Heart left ventricle (tissue), 16 donors: Measurements from ENCODE around the gene ASCC3. TPM values are rescaled to one million over a fixed set of nuclear protein-coding genes. Genes with fewer than 3 reads are reported as not detected.

Experiments used
- ATAC-seq, 4 donors: fragments of 200-7000 bp; cut with Tn5 transposase; one replicate each; pipeline ENCODE4 v1.9.1; 2020 to 2022; ENCODE audit warnings: moderate library complexity in 4 of 4, mild to moderate bottlenecking in 3 of 4, moderate number of reproducible peaks in 1 of 4
- DNase-seq, 5 donors: peaks; one replicate each; pipeline ENCODE4 v3.0.0-alpha.2; 2020
- H3K27ac ChIP-seq, 12 donors: fragments of 200-600 bp; sonication (generic) in 4 of 12; one replicate each; pipeline versions ENCODE4 v1.5.0 to v1.8.0; 2016 to 2022; ENCODE audit warnings: mild to moderate bottlenecking in 2 of 12
- H3K27me3 ChIP-seq, 9 donors: fragments of 200-600 bp; sonication (generic) in 2 of 9; one replicate each; pipeline versions ENCODE4 v1.5.1 to v1.8.0; 2016 to 2022; ENCODE audit warnings: mild to moderate bottlenecking in 3 of 9
- H3K36me3 ChIP-seq, 9 donors: fragments of 200-600 bp; sonication (generic) in 2 of 9; one replicate each; pipeline versions ENCODE4 v1.5.0 to v1.8.0; 2018 to 2022; ENCODE audit warnings: mild to moderate bottlenecking in 2 of 9
- H3K4me1 ChIP-seq, 12 donors: fragments of 200-600 bp; sonication (generic) in 4 of 12; one replicate each; pipeline versions ENCODE4 v1.5.0 to v1.8.0; 2016 to 2022; ENCODE audit warnings: mild to moderate bottlenecking in 3 of 12
- H3K4me3 ChIP-seq, 12 donors: fragments of 200-600 bp; sonication (generic) in 4 of 12; one replicate each; pipeline versions ENCODE4 v1.5.0 to v1.8.0; 2017 to 2022; ENCODE audit warnings: mild to moderate bottlenecking in 9 of 12, moderate library complexity in 4 of 12
- H3K9me3 ChIP-seq, 12 donors: fragments of 200-600 bp; sonication (generic) in 4 of 12; one replicate each; pipeline versions ENCODE4 v1.5.0 to v1.8.0; 2016 to 2022; ENCODE audit warnings: mild to moderate bottlenecking in 1 of 12
- CTCF ChIP-seq, 12 donors: fragments of 200-600 bp; sonication (generic) in 4 of 12; IDR thresholded peaks; one replicate each; pipeline versions ENCODE4 v1.5.0 to v1.8.0; 2018 to 2022; ENCODE audit warnings: antibody characterized with exemption in 12 of 12, mild to moderate bottlenecking in 5 of 12
- POLR2A ChIP-seq, 2 donors: fragments of 450-650 bp; IDR thresholded peaks; one replicate each; pipeline ENCODE4 v1.6.1; 2017; ENCODE audit warnings: antibody characterized with exemption in 2 of 2, mild to moderate bottlenecking in 2 of 2, moderate library complexity in 2 of 2
- WGBS, 4 donors: extraction: QIAGEN DNeasy Blood & Tissue Kit in 2 of 4; methylation state at CpG; one replicate each; pipeline versions ENCODE4 v1.1.5 to v1.1.7; 2013 to 2018; 5-methylcytosine and 5-hydroxymethylcytosine counted together
- intact Hi-C, 10 donors: fragments of 100-400 bp; cut with DNase I; formaldehyde crosslinking; loops; one replicate each; pipeline versions ENCODE4 v1.11.1 to v1.14.2; 2022
- polyA plus RNA-seq, 2 donors: library from polyadenylated mRNA; stranded (reverse); fragments of 200-250 nt; gene quantifications; one replicate each; pipeline ENCODE4 v1.2.3, GENCODE V29; 2013
- total RNA-seq, 9 donors: library from RNA; depleted of rRNA in 2 of 9; stranded (reverse); fragments of >200 nt in 2 of 9; fragmentation: NEBNext Ultra II Directional in 3 of 9; extraction: Animal tissue kit (Norgen Biotek cat#: 25700) in 3 of 9; gene quantifications; one replicate each; pipeline versions ENCODE4 v1.1.0 to v1.2.4, GENCODE V29; 2016 to 2023
- donor health status: ischemic (EF 13 %, LVEDD 7.1; RV severe dilation, severe dysfunction).
- donor health status: healthy with polysubstance abuse.
- donor health status: DM: no; HTN: yes; CAD: no.
- donor health status: DM: no; HTN: no; CAD: no.
- donor health status: ischemic (EF 25% LVEDD 6.9; RV normal size, moderate dysfunction).
- donor health status: ischemic (EF 25% LVEDD 5.7; RV mildly dilated, moderate dysfunction).
- donor health status: healthy.
- donor health status: DM: yes; HTN: yes; CAD: no.
- donor health status: ischemic (EF 35%, LVEDD 5.7; RV mildly dilated, moderate dysfunction).
- donor health status: nonischemic (EF 11% LVEDD 7.7; RV severe dilation, severe dysfunction).
- donor health status: DM: yes; HTN: yes; CAD: no.
- donor health status: PGD.
- donor health status: ischemic (EF 29% LVEDD 5.4; RV normal size, mild dysfunction).
- donor health status: nonischemic (EF 23%, LVEDD 6.1; RV moderate dilation, normal function).

ASCC3 gene
- total and polyA plus RNA-seq, 11 donors, result 3.4 to 29.2 (median 15.0) TPM

GRCh38 chr6:100801036-100801435 lies 80.1 kb downstream of the ASCC3 start:
- no peak for TF ChIP-seq POLR2A (IDR thresholded peaks at IDR 0.05)
- TF ChIP-seq CTCF (IDR thresholded peaks at IDR 0.05), result no peak
- H3K27ac ChIP-seq, result no peak overlapping the region
- no peaks in the 10 kb centered on the region for H3K27me3 ChIP-seq
- H3K36me3 ChIP-seq, result peaks cover 0 to 50% (median 27%) of the 10 kb centered on the region in 9 donors
- DNase-seq (no peak), ATAC-seq (no peak)
- no peaks in the 10 kb centered on the region for H3K9me3 ChIP-seq
- intact Hi-C loops, result no loop called here
- H3K4me3 ChIP-seq, result no peak overlapping the region
- 94 to 100% (median 99%) methylated on average over 1 of the region's 1 CpG for WGBS, 4 donors
- H3K4me1 ChIP-seq, result peaks cover 0 to 4% (median 0%) of the 10 kb centered on the region in 12 donors

GRCh38 chr6:100796049-100796823 lies 84.9 kb downstream of the ASCC3 start:
- WGBS, 4 donors, result 93 to 96% (median 94%) methylated on average over 4 of the region's 4 CpGs
- TF ChIP-seq CTCF (IDR thresholded peaks at IDR 0.05) (no peak), POLR2A (IDR thresholded peaks at IDR 0.05) (no peak)

GRCh38 chr6:100790084-100790483 lies 91.0 kb downstream of the ASCC3 start:
- DNase-seq (no peak), ATAC-seq (no peak)
- no peaks in the 10 kb centered on the region for H3K9me3 ChIP-seq
- H3K4me1 ChIP-seq, result peaks cover 0 to 18% (median 0%) of the 10 kb centered on the region in 12 donors
- no peak overlapping the region for H3K27ac ChIP-seq
- WGBS, 4 donors, result 89 to 95% (median 91%) methylated on average over 2 of the region's 2 CpGs
- no peak for TF ChIP-seq POLR2A (IDR thresholded peaks at IDR 0.05)
- TF ChIP-seq CTCF (IDR thresholded peaks at IDR 0.05), result no peak
- intact Hi-C loops, result no loop called here
- no peaks in the 10 kb centered on the region for H3K27me3 ChIP-seq
- H3K36me3 ChIP-seq, result peaks cover 0 to 6% (median 0%) of the 10 kb centered on the region in 9 donors
- no peak overlapping the region for H3K4me3 ChIP-seq

More at GRCh38 chr6:100796049-100796823, 84.9 kb downstream of the ASCC3 start:
- ATAC-seq, result no peak
- H3K27me3 ChIP-seq, result no peaks in the 10 kb centered on the region
- no peak overlapping the region for H3K27ac ChIP-seq
- intact Hi-C loops, result no loop called here
- no peak overlapping the region for H3K4me3 ChIP-seq
- H3K36me3 ChIP-seq, result peaks cover 0 to 36% (median 20%) of the 10 kb centered on the region in 9 donors
- no peaks in the 10 kb centered on the region for H3K9me3 ChIP-seq
- DNase-seq, result no peak
- H3K4me1 ChIP-seq, result peaks cover 0 to 11% (median 0%) of the 10 kb centered on the region in 12 donors

GRCh38 chr6:100785982-100786381 lies 95.1 kb downstream of the ASCC3 start:
- Histone ChIP-seq H3K27ac (no peak overlapping the region), H3K9me3 (no peaks in the 10 kb centered on the region), H3K4me3 (no peak overlapping the region), H3K27me3 (no peaks in the 10 kb centered on the region), H3K4me1 (peaks cover 0 to 4% (median 0%) of the 10 kb centered on the region in 12 donors), H3K36me3 (peaks cover 0 to 6% (median 0%) of the 10 kb centered on the region in 9 donors)
- 98 to 100% (median 99%) methylated on average over 1 of the region's 1 CpG for WGBS, 4 donors
- TF ChIP-seq CTCF (IDR thresholded peaks at IDR 0.05), result no peak
- TF ChIP-seq POLR2A (IDR thresholded peaks at IDR 0.05), result no peak
- ATAC-seq (no peak), DNase-seq (no peak)
- intact Hi-C loops, result no loop called here
